Islet of Langerhans (tissue), 1 donor: Measurements from ENCODE around the gene SAMD13.

Source experiments
- FAIRE-seq: peaks from one replicate; lab custom pipeline; 2011; peaks lifted over from hg19 to GRCh38; lab: Jason Lieb, UNC

The SAMD13 gene

GRCh38 chr1:84347271-84347931 is 45.9 kb downstream of the SAMD13 start:
- no peak for FAIRE-seq

DNA sequence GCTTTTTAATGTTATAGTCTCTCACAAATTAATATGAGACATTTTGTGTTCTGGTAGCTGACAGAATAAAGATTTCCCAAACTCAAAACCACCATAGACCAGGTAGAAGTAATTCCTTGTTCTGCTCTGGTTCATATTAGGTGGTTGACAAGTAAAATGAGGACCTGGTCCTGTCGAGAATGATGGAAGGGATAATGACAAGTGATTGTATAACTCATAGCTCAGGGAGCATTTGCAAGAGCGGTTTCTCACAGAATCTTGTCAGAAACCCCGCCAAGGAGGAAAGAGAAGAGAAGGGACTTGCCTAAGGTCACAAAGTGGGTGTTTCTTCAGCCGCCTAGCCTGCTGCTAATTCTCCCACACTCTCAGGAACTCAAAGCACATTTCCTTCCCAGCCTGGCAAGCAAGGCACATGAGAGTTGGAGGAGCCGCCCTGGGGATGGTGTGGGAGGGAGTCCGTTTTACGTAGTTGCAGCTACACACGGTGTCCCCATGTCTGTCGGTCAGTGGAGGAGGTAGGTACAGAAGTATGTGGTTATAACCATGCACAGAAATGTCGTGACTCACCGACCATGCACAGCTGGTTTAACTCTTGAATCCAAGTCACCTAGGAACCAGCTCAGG is 46.5 kb downstream of the SAMD13 start:
- no peak for FAIRE-seq

GRCh38 chr1:84348759-84349158 is 47.3 kb downstream of the SAMD13 start:
- no peak for FAIRE-seq

DNA sequence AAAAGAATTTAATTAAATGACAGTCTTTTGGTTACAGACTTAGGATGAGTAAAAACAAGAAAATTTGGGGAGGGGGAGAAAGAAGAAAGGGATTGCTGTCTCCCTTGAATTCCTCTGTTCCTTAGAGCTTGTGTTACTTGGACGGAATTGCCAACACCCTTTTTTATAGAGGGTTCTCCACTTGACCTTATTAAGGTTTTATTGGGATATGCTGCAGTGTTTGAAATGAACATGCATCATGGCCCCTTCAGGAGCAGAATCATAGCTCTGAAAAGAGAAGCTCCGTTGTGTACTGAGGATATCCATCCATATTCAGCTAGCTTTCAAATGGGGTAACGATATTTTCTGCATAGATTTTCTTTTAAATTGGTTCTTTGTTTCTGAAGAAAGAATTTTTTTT is 48.6 kb downstream of the SAMD13 start:
- no peak for FAIRE-seq

GRCh38 chr1:84350550-84350949 is 49.0 kb downstream of the SAMD13 start:
- no peak for FAIRE-seq

DNA sequence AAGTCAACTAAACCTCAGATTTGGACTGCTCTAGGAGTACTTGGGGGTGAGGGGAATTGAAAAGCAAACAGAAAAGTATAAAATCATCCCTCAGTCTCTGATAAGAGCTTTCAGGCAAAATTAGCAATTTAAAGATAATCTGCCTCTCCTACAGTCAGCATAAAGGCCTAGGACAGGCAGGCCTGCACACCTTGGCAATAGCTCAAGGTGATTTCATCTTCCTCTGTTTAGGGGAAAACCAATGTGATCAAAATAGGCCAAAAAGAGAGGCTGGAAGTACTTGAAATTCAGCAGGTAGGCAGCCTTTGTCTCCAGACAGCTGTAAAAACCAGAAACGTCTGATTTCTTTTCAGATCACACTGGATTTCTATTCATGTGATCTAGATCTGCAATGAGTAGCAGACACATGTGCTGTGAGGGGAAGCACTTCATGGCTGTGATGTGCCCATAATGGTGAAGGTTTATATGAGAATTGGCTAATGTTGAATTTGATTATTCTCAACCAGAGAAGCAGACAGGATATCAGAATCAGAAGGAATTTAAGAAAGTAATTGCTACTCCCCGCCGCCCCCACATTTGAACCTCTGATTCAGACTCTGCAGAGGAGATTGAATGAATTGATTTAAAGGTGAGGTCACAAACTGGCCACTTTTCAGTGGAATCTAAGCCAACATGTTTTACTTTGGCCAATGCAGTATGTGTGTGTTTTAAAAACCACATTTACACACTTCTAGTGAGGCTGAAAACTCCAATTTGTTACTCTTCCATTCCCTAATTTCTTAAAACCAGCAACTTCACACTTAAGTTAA is 51.0 kb downstream of the SAMD13 start:
- FAIRE-seq, result no peak

DNA sequence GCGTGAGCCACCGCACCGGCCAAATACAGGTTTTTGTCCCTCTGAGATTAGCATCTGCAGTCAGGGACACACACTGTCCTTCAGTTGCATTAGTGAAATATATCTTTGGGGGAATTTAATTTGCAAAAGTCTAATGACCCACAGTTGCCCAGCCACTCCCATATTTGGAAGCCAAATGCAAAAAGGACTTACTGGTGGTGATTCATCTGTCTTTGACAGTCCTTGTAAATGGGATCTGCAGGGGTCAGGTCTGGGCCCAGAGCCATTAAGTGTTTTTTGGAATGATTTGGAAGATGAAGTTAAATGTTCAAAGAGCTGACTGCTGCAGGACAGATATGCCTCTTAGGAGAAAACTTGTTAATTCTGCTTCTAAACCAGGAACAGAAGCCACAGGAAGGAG is 52.2 kb downstream of the SAMD13 start:
- FAIRE-seq, result no peak

DNA sequence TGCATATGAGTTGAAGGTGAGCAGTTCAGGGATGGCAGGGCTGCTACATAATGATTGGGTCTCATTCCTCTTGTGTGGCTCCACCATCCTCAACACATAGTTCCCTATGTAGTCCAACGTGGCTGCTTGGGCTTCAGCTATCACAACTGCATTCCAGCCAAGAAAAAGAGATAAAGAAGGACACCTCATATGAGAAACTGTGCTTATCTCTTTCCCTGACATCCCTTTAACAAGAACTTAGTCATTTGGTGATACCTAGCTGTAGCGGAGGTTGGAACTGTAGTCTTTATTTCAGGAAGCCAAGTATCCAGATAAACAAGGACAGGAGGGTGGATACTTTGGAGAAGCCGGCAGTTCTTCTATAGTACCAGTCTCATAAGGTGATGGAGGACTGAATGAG is 54.0 kb downstream of the SAMD13 start:
- FAIRE-seq, result no peak

DNA sequence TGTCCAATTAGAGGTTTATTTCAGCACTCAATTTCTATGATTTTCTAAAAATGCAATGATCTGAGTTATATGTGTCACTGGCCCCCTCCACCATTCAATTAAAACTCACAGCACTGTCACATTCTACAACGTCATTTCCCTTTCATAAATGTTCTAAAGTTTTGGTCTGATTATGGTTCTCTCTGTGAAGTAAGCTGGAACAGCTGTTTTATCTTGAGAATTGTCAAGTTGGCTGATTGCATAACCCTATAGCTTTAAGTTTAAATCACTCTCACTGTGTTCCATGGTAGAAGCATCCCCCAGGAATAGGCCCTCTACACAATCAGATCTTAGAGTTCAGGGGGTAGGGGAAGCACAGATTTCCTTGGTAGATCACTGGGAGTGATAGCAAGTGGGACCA is 55.4 kb downstream of the SAMD13 start:
- FAIRE-seq, result no peak

DNA sequence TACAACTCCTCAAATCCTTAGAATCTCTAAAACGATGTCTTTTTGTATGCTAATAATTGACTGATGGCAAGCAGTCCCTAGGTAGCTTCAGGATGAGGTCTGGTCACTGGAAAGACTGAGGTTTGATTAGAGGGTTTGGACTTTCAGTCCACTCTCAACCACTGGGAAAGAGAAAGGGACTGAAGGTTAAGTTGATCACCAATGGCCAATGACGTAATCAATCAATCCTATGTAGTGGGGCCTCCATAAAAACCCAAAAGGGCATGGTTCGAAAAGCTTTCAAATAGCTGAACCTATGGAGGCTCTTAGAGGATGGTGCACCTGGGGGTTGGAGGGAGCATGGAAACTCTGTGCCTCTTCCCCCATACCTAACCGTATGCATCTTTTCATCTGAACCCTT is 57.2 kb downstream of the SAMD13 start:
- FAIRE-seq, result no peak

- FAIRE-seq, result no peak
These were observed 58.8 kb downstream of the SAMD13 start for GRCh38 chr1:84360316-84360715.

DNA sequence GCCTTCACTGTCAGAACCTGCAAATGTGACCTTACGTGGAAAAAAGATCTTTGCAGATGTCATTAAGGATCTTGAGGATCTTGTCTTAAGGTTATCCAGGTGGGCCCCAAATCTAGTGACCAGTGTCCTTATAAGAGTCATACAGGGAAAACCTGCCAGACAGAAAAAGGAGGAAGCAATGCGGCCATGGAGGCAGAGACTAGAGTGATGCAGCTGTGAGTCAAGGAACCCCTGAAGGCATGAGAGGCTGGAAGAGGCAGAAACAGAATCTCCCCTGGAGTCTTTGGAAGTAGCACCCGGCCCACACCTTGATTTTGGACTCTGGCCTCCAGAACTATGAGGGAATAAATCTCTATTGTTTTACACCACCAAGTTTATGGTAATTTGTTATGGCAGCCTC is 60.3 kb downstream of the SAMD13 start:
- no peak for FAIRE-seq

DNA sequence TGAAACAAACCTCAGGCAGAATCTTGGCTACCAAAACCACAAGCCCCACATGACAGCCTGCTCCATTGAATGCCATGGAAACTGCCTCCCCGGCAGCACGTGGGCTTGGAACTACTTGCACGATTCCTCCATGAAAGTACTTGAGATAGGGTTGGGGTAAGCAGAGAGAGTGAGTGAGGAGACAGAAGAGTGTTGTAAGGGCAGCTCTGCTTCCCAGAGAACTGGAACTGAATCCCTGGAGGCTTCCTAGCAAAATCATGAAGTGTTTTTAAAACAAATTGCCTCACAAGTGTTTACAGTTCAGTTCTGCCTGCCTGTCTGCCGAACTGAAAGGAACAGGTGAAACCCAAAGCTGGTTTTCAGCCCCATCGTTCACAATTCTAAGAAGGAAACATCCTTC is 61.5 kb downstream of the SAMD13 start:
- FAIRE-seq, result peak; percentile 9

DNA sequence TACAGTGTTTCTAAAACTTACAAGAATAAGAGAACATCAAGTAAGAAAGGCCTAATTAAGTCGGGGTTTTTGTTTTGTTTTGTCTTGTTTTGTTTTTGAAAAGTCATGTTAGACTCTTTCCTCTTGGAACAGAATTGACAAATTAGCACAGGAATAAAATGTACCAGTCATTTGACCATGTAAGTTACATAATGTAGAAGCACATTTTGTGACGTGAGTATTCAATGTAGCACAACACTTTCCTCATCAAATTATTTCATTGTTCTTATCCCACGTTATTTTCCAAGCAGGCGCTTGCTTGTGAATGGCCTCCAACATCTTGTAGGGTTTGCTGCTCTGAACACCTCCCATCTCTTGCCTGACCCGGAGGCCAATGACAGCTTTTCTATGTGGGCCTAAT is 62.1 kb downstream of the SAMD13 start:
- no peak for FAIRE-seq

DNA sequence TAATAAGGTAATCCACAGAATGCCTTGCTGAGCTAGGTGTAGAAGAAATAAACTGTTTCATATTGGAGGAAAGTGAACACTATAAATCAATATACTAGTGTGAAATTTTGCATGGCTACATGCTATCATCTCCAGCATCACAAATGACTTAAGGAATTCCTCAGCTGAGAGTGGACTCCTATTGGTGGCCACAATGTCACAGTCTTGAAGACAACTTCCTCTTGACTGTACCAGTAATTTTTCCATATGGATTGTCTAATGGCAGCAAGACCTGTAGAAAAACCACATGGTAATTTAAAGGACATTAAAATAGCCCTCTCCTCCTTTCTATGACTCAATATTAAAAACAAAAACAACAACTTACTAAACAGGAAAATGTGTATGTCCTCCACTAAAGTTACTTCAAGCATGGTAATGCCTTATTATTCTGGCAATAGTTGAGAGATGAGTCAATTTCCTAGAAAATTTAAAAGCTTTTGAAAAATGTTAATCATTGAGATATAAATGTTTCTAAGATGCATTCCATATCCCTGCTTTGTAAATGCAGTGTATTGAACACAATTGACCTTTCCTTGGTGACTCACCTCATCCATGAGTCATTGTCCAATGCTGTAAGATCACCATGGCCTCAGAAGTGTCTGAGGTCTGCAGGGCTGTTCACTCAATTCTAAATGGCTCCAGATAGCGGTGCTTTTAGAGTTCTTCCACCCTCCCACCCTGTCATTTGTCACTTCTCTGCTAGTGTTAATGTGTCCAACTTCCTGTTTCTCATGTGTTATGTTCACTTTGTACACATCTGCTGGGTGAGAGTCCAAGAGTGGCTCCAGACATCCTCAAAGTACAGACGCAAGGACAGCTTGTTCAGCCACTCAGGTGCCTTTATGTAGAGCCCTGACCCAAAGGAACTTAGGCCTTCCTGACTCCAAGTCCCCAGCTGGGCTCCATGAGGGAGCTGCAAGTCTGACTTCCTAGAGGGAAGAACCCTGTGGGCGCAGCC is 64.0 kb downstream of the SAMD13 start:
- peak; percentile 97 for FAIRE-seq

GRCh38 chr1:84366786-84367185 is 65.3 kb downstream of the SAMD13 start:
- no peak for FAIRE-seq

- FAIRE-seq, result no peak
These were observed 65.7 kb downstream of the SAMD13 start for GRCh38 chr1:84367219-84367618.

- no peak for FAIRE-seq
These were observed 66.9 kb downstream of the SAMD13 start for GRCh38 chr1:84368441-84368840.

DNA sequence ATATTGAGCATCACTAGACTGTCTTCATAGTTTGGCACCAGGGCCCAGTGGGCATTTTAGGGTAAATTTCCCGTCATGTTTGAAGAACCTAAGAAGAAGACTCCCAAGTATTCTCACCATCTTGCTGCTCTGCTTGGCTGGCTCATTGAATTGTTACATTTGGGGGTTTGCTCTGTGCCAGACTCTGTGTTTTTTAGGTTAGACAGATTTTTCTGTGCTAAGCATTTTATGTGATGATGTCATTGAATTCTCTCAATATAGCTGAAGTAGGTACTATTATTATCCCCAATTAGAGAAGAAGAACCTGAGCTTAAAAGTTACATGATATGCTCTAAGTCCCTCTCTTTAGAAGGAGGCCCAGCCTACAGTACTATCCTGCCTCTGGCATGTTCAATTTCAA is 68.8 kb downstream of the SAMD13 start:
- no peak for FAIRE-seq

DNA sequence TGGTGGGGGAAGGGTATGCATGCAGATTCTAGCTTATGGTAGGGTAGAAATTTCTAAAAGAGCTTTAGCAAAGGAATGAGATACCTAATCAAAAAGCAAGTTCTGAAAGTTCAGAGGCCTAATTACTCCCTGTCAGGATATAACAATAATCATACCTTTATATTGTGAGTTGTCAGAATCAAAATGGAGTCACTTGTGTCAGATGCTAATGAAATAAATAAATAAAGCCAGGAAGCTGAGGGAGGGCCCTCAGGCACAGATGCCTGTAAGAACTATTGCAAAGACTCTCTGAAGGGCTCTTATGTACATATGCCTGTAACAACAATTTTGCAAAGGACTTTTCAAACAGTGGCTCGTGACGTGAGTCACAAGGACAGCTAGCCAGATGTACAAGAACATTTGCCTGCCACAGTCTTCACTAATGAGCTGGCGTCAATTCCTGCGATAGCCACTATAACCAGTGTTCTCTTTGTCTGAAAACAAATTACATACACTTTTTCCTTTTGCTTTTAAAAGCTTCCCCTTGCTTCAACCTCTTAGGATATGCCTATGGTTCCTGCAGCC is 69.4 kb downstream of the SAMD13 start:
- FAIRE-seq, result peak; percentile 72

GRCh38 chr1:84373436-84374141 is 72.1 kb downstream of the SAMD13 start:
- FAIRE-seq, result no peak
